HepG2 (cell line): ENCODE data around the gene CCDC85C. TPM values are rescaled to one million over a fixed set of nuclear protein-coding genes. Genes with fewer than 3 reads are reported as not detected.

Experiments
- ARID4A ChIP-seq: sonication (generic); formaldehyde crosslinking; IDR thresholded peaks from 2 replicates; pipeline ENCODE4 v1.5.0; 2020; ENCODE audit warnings: mild to moderate bottlenecking, missing genetic modification reagents, borderline replicate concordance
- ATAD3A ChIP-seq: sonication (generic); formaldehyde crosslinking; IDR thresholded peaks from 2 replicates; pipeline ENCODE4 v1.4.0; 2020; ENCODE audit warnings: missing genetic modification reagents
- MTF2 ChIP-seq: sonication (generic); formaldehyde crosslinking; IDR thresholded peaks from 2 replicates; pipeline ENCODE4 v1.5.0; 2020; ENCODE audit warnings: missing genetic modification reagents, borderline replicate concordance
- NBN ChIP-seq: fragments of 450-650 bp; conservative IDR thresholded peaks from 2 replicates; pipeline ENCODE4 v1.6.1; 2017
- NCOA1 ChIP-seq: sonication (generic); formaldehyde crosslinking; IDR thresholded peaks from 2 replicates; pipeline ENCODE4 v1.9.0; 2021; ENCODE audit warnings: missing genetic modification reagents
- PAXIP1 ChIP-seq: sonication (generic); formaldehyde crosslinking; conservative IDR thresholded peaks from 2 replicates; pipeline ENCODE4 v1.4.0; 2020; ENCODE audit warnings: mild to moderate bottlenecking, missing genetic modification reagents, moderate library complexity
- RFXAP ChIP-seq: sonication (generic); formaldehyde crosslinking; IDR thresholded peaks from 2 replicates; pipeline ENCODE4 v1.4.0; 2020; ENCODE audit warnings: missing genetic modification reagents, borderline replicate concordance
- SAFB2 ChIP-seq: sonication (generic); formaldehyde crosslinking; IDR thresholded peaks from 2 replicates; pipeline ENCODE4 v1.5.1; 2020; ENCODE audit warnings: missing genetic modification reagents, low read depth, mild to moderate bottlenecking, borderline replicate concordance
- THAP7 ChIP-seq: sonication (generic); formaldehyde crosslinking; IDR thresholded peaks from 2 replicates; pipeline ENCODE4 v1.8.1; 2023; ENCODE audit warnings: mild to moderate bottlenecking, missing genetic modification reagents
- ZBTB39 ChIP-seq: sonication (generic); formaldehyde crosslinking; IDR thresholded peaks from 2 replicates; pipeline ENCODE4 v1.5.0; 2020; ENCODE audit warnings: missing genetic modification reagents
- ZBTB7B ChIP-seq: sonication (generic); formaldehyde crosslinking; IDR thresholded peaks from 2 replicates; pipeline ENCODE4 v1.4.0; 2020; ENCODE audit warnings: missing genetic modification reagents
- ZFX ChIP-seq: sonication (generic); formaldehyde crosslinking; IDR thresholded peaks from 2 replicates; pipeline ENCODE4 v1.4.0; 2020; ENCODE audit warnings: mild to moderate bottlenecking, low read depth, missing genetic modification reagents, moderate library complexity
- ZMYM3 ChIP-seq: sonication (generic); formaldehyde crosslinking; IDR thresholded peaks from 2 replicates; pipeline ENCODE4 v1.5.1; 2020; ENCODE audit warnings: mild to moderate bottlenecking, missing genetic modification reagents
- ZNF10 ChIP-seq: sonication (generic); formaldehyde crosslinking; IDR thresholded peaks from 2 replicates; pipeline ENCODE4 v1.4.0; 2020; ENCODE audit warnings: mild to moderate bottlenecking, low read depth, missing genetic modification reagents, borderline replicate concordance
- ZNF263 ChIP-seq: sonication (generic); formaldehyde crosslinking; IDR thresholded peaks from 2 replicates; pipeline ENCODE4 v1.4.0; 2020; ENCODE audit warnings: missing genetic modification reagents
- ZNF546 ChIP-seq: sonication (generic); formaldehyde crosslinking; conservative IDR thresholded peaks from 2 replicates; pipeline ENCODE4 v1.8.1; 2023; ENCODE audit warnings: mild to moderate bottlenecking, missing genetic modification reagents
- ZNF850 ChIP-seq: sonication (generic); formaldehyde crosslinking; conservative IDR thresholded peaks from 2 replicates; pipeline ENCODE4 v1.9.0; 2021; ENCODE audit warnings: mild to moderate bottlenecking, missing genetic modification reagents
- ZSCAN29 ChIP-seq: sonication (generic); formaldehyde crosslinking; conservative IDR thresholded peaks from 2 replicates; pipeline ENCODE4 v1.4.0; 2020; ENCODE audit warnings: mild to moderate bottlenecking, missing genetic modification reagents
- polyA plus RNA-seq, 8 experiments: library from polyadenylated mRNA; depleted of rRNA in 3 of 8; stranded (reverse) in 7 of 8; unstranded in 1 of 8; fragments of >200 nt; fragmentation: Illumina TruSeq in 4 of 8; extraction: Trizol in 4 of 8; gene quantifications; 2 replicates each; pipeline versions ENCODE4 v1.2.1 to v1.2.3, GENCODE V29; 2011 to 2016; ENCODE audit warnings: low read depth in 4 of 8, missing spikeins in 1 of 8, mixed read lengths in 1 of 8; ENCODE audit not compliant: insufficient read depth in 1 of 8
- total RNA-seq, 5 experiments: library from RNA; depleted of rRNA; stranded (reverse); fragments of >200 nt; fragmentation: Illumina TruSeq; extraction: Trizol; gene quantifications; 2 replicates each; pipeline ENCODE4 v1.2.3, GENCODE V29; 2016; ENCODE audit warnings: low read depth in 1 of 5

The CCDC85C gene
- total and polyA plus RNA-seq, 2 of the 13 experiments (the other 11 are each of a cell fraction or from before 2014, with no cell fraction given), result 18.8 to 43.8 TPM

- TF ChIP-seq PAXIP1 (CRISPR knock-in tag) (peak; percentile 83), SAFB2 (CRISPR knock-in tag) (no peak), RFXAP (peak; percentile 67; the same call in 1 of the 2 replicates), ZMYM3 (CRISPR knock-in tag) (peak; percentile 99), THAP7 (CRISPR knock-in tag) (peak; percentile 43; the same call in 1 of the 2 replicates), ZFX (peak; percentile 84), MTF2 (CRISPR knock-in tag) (no peak), ZNF263 (CRISPR knock-in tag) (peak; percentile 61; the same call in 1 of the 2 replicates), NBN (no peak), ZBTB7B (CRISPR knock-in tag) (0 out of 2 replicates have a peak, but pooled peaks have one; percentile 71), ATAD3A (CRISPR knock-in tag) (no peak), ZSCAN29 (peak; percentile 82; the same call in 1 of the 2 replicates), ZNF546 (CRISPR knock-in tag) (0 out of 2 replicates have a peak, but pooled peaks have one; percentile 31), ZNF850 (CRISPR knock-in tag) (peak; percentile 98), ZNF10 (no peak), ARID4A (CRISPR knock-in tag) (peak; percentile 71), NCOA1 (0 out of 2 replicates have a peak, but pooled peaks have one; percentile 76), ZBTB39 (0 out of 2 replicates have a peak, but pooled peaks have one; percentile 64)
Measured at GRCh38 chr14:99554757-99555531, 49.1 kb downstream of the CCDC85C start (continued).
